IPS-18a (cell line): ENCODE data around the gene CCND3.

Experiments used
- H3K27ac ChIP-seq: one replicate; pipeline ENCODE4 v1.5.1; 2013; ENCODE audit warnings: low read length
- H3K27me3 ChIP-seq: one replicate; pipeline ENCODE4 v1.6.1; 2013; ENCODE audit warnings: mild to moderate bottlenecking, low read length; ENCODE audit not compliant: control insufficient read depth, insufficient read depth
- H3K36me3 ChIP-seq: one replicate; pipeline ENCODE4 v1.6.1; 2013; ENCODE audit warnings: low read depth, low read length; ENCODE audit not compliant: control insufficient read depth
- H3K4me1 ChIP-seq: one replicate; pipeline ENCODE4 v1.6.1; 2013; ENCODE audit warnings: low read depth, low read length; ENCODE audit not compliant: control insufficient read depth
- H3K4me3 ChIP-seq: one replicate; pipeline ENCODE4 v1.5.1; 2013; ENCODE audit warnings: low read length
- H3K9ac ChIP-seq: one replicate; pipeline ENCODE4 v1.6.1; 2013; ENCODE audit warnings: mild to moderate bottlenecking, low read length, moderate library complexity
- H3K9me3 ChIP-seq: one replicate; pipeline ENCODE4 v1.6.1; 2013; ENCODE audit warnings: low read depth, low read length; ENCODE audit not compliant: control insufficient read depth

Gene CCND3

DNA sequence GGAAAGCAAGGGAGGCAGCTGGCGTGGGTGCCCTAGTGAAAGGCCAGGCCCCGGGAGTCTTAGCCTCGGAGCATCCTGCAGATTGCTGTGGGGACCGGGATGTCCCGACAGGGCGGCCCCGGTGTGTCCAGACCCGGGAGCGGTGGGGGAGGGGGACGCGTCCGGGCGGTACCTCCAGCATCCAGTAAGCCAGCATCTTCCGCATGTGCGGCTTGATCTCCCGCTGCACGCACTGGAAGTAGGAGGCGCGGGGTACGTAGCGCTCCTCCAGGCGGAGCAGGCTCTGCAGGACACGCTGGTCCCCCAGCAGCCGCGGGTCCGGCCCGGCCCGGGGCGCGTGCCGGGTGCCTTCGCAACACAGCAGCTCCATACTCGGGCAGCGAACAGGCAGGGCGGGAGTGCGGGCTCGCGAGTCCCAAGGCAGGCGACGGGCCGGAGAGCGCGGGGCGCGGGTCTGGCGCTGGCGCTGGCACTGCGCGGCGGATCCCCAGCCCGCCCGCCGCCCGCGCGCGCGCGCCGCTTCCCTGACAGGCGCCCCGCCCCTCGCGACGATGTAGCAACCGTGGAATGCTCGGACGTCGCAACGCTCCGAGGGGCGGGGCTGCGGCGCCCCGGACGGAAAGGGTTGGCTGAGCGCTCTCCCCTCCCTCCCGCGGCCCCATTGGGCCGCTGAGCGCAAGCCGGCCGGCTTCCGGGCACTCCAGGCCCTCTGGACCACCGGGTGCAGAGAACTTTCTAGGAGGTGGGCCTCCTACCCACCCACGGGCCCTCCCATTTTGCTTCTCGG, at the start of gene CCND3:
CCND3 (minus strand) TSS at position 529 of the 787 bp plus-strand sequence; CDS start at position 370, 159 bp downstream.
- Histone ChIP-seq H3K36me3 (no peaks in the 10 kb centered on the region), H3K9me3 (no peaks in the 10 kb centered on the region), H3K4me3 (peak within 1 kb of the TSS; percentile 53), H3K27me3 (peaks cover 6% of the 10 kb centered on the region), H3K4me1 (peaks cover 28% of the 10 kb centered on the region), H3K27ac (no peak within 1 kb of the TSS), H3K9ac (peak within 1 kb of the TSS; percentile 28)

DNA sequence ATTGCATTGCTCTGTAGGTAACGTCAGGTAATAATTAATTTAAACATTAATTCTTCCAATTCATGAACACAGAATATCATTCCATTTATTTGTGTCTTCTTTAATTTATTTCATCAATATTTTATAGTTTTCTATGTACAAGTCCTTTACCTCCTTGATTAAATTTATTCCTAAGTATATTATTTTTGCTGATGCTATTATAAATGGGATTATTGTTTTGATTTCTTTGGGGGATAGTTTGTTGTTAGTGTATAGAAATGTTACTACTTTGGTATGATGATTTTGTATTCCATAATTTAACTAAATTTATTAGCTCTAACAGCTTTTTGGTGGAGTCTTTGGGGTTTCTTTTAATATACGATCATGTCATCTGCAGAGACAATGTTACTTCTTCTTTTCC, 44.7 kb upstream of the CCND3 start:
- no peaks in the 10 kb centered on the region for H3K9me3 ChIP-seq
- H3K4me3 ChIP-seq: no peak overlapping the region
- H3K36me3 ChIP-seq: no peaks in the 10 kb centered on the region
- no peaks in the 10 kb centered on the region for H3K4me1 ChIP-seq
- no peak overlapping the region for H3K27ac ChIP-seq
- no peaks in the 10 kb centered on the region for H3K27me3 ChIP-seq
- no peak overlapping the region for H3K9ac ChIP-seq

DNA sequence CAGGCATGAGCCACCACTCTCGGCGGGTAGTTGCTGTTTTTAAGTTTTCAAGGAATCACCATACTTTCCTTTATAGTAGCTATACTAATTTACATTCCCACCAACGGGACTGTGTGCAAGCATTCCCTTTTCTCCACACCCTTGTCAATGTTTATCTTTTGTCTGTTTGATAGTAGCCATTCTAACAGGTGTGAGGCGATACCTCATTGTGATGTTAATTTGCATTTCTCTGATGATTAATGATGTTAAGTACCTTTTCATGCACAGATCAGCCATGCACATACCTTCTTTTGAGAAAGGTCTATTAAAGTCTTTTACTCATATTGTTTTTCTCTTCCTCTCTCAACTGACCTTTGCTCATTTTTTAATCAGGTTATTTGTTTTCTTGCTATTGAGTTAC, 43.0 kb upstream of the CCND3 start:
- no peaks in the 10 kb centered on the region for H3K36me3 ChIP-seq

DNA sequence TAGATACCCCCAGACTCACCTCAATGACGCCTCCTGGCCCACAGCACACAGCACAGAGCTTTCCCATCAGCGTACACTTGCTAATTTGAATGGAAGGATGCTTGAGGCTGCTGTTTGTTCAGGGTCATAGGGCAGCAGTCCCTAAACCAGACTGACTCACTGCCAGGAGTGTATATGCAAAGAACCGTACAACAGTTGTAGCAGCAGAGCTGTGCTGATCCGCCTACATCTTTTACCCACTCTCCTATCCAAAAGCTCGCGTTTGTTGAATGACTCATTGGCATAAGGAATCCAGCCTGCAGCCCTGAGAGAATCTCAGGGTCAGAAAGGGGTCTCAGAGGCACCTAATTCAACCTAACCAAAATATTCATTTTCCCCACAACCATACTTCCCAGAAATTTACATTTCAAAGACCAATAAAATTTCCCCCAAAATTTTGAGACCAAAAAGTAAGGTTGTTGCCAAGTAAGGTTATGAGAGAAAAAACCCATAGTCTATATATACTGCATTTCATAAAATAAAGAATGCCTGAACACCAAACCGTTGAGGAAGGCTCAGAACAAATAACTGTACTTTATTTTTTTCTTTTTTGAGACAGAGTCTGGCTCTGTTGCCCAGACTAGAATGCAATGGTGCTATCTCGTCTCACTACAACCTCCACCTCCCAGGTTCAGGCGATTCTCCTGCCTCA, 35.3 kb upstream of the CCND3 start:
- no peak overlapping the region for H3K4me3 ChIP-seq
- H3K9ac ChIP-seq: no peak overlapping the region
- no peaks in the 10 kb centered on the region for H3K27me3 ChIP-seq
- H3K4me1 ChIP-seq: no peaks in the 10 kb centered on the region
- no peaks in the 10 kb centered on the region for H3K9me3 ChIP-seq
- no peak overlapping the region for H3K27ac ChIP-seq
- H3K36me3 ChIP-seq: no peaks in the 10 kb centered on the region

More for the DNA sequence above, 43.0 kb upstream of the CCND3 start:
- H3K4me3 ChIP-seq: no peak overlapping the region
- H3K4me1 ChIP-seq: no peaks in the 10 kb centered on the region
- no peaks in the 10 kb centered on the region for H3K27me3 ChIP-seq
- no peaks in the 10 kb centered on the region for H3K9me3 ChIP-seq
- no peak overlapping the region for H3K27ac ChIP-seq
- H3K9ac ChIP-seq: no peak overlapping the region

DNA sequence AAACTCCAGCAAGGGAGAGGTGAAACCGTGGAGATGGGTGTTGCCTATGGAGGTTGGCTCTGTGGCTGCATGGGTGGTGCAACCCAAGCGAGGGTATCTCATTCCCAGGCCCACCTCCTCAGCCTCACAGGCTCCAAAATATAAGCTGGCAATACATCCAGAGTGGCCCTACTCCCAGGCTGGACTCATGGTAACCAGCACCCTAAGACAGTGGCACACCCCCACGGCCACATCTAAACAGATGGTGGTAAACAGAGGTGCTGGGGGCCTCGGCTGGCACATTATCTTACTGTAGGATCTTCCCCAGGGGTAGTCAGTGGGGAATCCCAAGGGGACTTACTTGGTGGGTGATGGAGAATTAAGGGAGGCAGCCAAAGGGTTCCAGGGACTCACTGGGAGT, 33.7 kb upstream of the CCND3 start:
- Histone ChIP-seq H3K27ac (no peak overlapping the region), H3K4me1 (no peaks in the 10 kb centered on the region), H3K9me3 (no peaks in the 10 kb centered on the region), H3K4me3 (no peak overlapping the region), H3K27me3 (no peaks in the 10 kb centered on the region), H3K9ac (no peak overlapping the region), H3K36me3 (no peaks in the 10 kb centered on the region)

DNA sequence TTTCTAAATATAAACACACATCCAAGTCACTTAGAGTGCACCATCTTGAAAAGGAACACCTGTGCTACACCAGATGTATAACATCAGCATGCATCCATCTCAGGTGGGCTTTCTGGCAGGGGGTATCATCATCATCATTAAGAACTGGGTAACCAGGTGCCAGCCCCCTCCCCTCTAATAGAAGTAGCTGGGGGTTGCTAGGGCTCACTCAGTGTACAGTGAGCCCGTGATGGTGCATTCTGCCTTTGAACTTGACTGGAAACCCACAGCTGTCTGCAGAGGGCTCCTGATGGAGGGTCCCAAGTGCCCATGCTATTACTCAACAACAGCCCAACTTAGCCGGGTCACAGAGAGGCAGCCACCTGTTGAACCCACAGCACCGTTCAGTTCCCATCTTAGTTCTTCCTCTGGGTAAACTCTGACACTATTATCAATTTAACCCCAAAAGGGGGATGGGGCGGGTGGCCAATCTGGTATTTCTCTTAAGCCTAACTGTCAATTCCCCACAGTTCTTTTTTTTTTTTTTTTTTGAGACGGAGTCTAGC, 32.7 kb upstream of the CCND3 start:
- H3K9me3 ChIP-seq: no peaks in the 10 kb centered on the region
- no peaks in the 10 kb centered on the region for H3K36me3 ChIP-seq
- H3K27me3 ChIP-seq: no peaks in the 10 kb centered on the region
- H3K4me3 ChIP-seq: no peak overlapping the region
- no peak overlapping the region for H3K27ac ChIP-seq
- H3K9ac ChIP-seq: no peak overlapping the region
- no peaks in the 10 kb centered on the region for H3K4me1 ChIP-seq

DNA sequence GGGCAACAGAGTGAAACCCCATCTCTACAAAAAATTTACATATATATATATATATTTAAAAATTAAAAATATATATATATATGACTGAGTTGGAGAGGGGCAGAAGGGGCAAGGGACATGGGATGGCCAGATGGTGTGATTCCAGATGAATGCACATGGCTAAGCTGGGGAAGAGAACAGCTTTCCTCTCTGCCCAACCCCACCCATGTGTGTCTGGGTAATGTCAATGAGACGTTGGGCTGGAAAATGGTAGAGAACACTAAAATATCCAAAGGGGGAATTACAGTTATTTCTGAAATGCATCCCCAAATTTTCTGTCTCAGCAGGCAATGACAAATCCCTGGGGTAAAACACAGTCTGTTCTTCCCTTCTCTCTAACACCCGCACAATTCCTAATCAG, 31.2 kb upstream of the CCND3 start:
- H3K4me3 ChIP-seq: no peak overlapping the region
- no peaks in the 10 kb centered on the region for H3K27me3 ChIP-seq
- H3K9ac ChIP-seq: no peak overlapping the region
- H3K9me3 ChIP-seq: no peaks in the 10 kb centered on the region
- peaks cover 2% of the 10 kb centered on the region for H3K4me1 ChIP-seq
- H3K36me3 ChIP-seq: no peaks in the 10 kb centered on the region
- H3K27ac ChIP-seq: no peak overlapping the region

DNA sequence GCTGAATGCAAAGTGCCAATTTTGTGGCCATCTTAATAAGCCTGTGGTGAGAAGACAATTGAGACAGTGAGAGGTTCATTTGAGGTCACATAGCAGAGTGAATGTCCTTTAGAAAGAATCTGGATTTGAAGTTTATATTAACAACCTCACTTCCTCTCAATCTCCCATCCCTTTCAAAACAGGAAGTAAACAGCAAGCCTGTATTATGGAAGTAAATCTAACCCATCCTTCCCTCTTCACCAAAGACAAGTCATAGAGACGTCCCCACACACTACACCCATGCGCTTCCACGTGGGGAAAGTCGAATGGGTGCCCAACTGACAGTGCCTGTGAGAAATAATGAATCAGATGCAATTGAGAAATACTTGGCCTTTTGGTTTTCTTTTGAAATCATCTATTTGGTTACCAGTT, 28.8 kb upstream of the CCND3 start:
- Histone ChIP-seq H3K9me3 (no peaks in the 10 kb centered on the region), H3K4me1 (peaks cover 21% of the 10 kb centered on the region), H3K4me3 (no peak overlapping the region), H3K9ac (no peak overlapping the region), H3K36me3 (no peaks in the 10 kb centered on the region), H3K27ac (no peak overlapping the region), H3K27me3 (no peaks in the 10 kb centered on the region)

DNA sequence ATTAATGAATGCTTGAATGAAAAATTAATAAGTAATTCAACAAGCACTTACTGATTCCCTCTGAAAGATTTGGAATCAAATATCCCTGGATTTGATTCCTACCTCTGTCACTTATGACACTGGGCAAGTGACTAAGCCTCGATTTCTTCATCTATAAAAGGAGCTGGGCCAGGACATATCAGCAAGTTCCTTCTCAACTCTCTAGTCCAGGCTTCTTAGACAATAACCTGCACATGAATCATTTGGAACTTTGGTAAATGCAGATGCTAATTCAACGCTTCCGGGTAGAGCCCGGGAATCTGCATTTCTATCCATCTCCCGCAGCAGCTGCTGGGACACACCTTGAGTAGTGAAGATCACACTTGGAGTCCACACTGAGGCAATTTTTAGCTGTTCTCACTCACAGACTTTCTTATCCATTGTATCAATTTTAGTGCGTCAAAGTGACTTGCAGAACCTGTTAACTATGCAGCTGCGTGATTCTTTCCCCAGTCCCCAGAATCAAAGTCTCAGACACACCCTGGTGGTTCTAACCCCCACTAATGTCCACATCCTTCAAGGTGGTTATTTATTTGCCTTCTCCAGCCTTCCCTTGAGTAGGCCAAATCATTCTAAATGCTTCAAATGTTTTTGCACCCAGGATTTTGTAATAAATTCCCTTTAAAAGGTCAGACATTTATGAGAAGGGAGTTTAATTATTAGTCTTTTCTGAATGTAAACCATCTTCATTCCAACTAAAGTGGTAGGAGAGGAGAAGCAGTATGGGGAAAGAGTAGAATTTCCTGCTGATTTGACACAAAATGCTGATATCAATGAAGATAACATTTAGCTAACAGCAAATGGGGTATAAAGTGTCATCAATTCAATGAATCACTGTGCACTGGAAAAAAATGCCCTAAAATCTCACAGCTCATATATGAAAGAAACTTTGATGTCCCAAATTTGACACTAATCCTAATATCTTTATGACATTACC, 26.0 kb upstream of the CCND3 start:
- peak overlapping the region; percentile 59 for H3K9ac ChIP-seq
- no peaks in the 10 kb centered on the region for H3K9me3 ChIP-seq
- peaks cover 37% of the 10 kb centered on the region for H3K4me1 ChIP-seq
- no peaks in the 10 kb centered on the region for H3K36me3 ChIP-seq
- no peak overlapping the region for H3K4me3 ChIP-seq
- peak overlapping the region; percentile 87 for H3K27ac ChIP-seq
- no peaks in the 10 kb centered on the region for H3K27me3 ChIP-seq

DNA sequence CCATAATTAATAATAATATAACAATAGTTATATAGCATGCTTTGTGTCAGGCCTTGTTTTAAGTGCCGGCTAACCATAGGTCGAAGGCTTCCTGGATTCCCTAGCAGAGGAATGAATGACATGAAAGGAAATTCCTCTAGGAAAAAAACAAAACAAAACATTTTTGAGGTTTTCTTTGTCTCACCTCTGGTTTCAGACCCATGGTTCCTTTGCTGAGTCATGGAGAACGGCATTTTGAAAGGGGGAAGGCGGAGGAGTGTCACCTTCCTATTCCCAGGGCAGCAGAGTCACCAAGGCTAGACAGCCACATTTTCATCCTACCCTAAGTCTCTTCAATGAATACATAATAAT, 25.3 kb upstream of the CCND3 start:
- no peak overlapping the region for H3K4me3 ChIP-seq
- H3K9ac ChIP-seq: peak overlapping the region; percentile 59

More for the DNA sequence above, 25.3 kb upstream of the CCND3 start:
- Histone ChIP-seq H3K27ac (peak overlapping the region; percentile 87), H3K9me3 (no peaks in the 10 kb centered on the region), H3K27me3 (no peaks in the 10 kb centered on the region), H3K36me3 (no peaks in the 10 kb centered on the region), H3K4me1 (peaks cover 37% of the 10 kb centered on the region)
